GM21723 (cell line): ENCODE measurements around the gene HACE1.

Experiments used
- ATAC-seq: cut with Tn5 transposase; IDR thresholded peaks from one replicate; pipeline ENCODE4 v1.9.1; 2021; ENCODE audit warnings: mild to moderate bottlenecking, moderate library complexity; ENCODE audit not compliant: unreplicated experiment

Gene HACE1

GRCh38 chr6:104689551-104690205 lies 170.0 kb downstream of the HACE1 start:
- no peak for ATAC-seq

- no peak for ATAC-seq
Observed at GRCh38 chr6:104688283-104688969, 171.3 kb downstream of the HACE1 start.

GRCh38 chr6:104686550-104687175 lies 173.1 kb downstream of the HACE1 start:
- ATAC-seq = no peak

GRCh38 chr6:104685871-104686549 lies 173.7 kb downstream of the HACE1 start:
- ATAC-seq = no peak

GRCh38 chr6:104684911-104685415 lies 174.8 kb downstream of the HACE1 start:
- no peak for ATAC-seq

- ATAC-seq = no peak
Observed at GRCh38 chr6:104683809-104684208, 175.9 kb downstream of the HACE1 start.

- peak; percentile 88 for ATAC-seq
Observed at GRCh38 chr6:104682722-104683643, 176.7 kb downstream of the HACE1 start.

- ATAC-seq = no peak
Observed at GRCh38 chr6:104680539-104680938, 179.2 kb downstream of the HACE1 start.

GRCh38 chr6:104679971-104680370 lies 179.7 kb downstream of the HACE1 start:
- no peak for ATAC-seq
